Kidney (tissue), 14 donors: ENCODE data around the gene PCYOX1L. TPM values are rescaled to one million over a fixed set of nuclear protein-coding genes. Genes with fewer than 3 reads are reported as not detected.
A peak's percentile ranks its signal among the peaks of the same experiment; 100 is the strongest.

Source experiments
- DNase-seq, 5 donors: peaks; one replicate each; pipeline ENCODE4 v3.0.0-alpha.2; 2013 to 2020
- FAIRE-seq: peaks from 2 replicates; lab custom pipeline; 2012; peaks lifted over from hg19 to GRCh38; lab: Jason Lieb, UNC
- H3K27ac ChIP-seq, 2 donors: one replicate each; pipeline ENCODE4 v1.7.0; 2013; ENCODE audit warnings: low read depth in 2 of 2, low read length in 2 of 2, inconsistent platforms in 1 of 2
- H3K27me3 ChIP-seq: one replicate; pipeline ENCODE4 v1.7.1; 2013; ENCODE audit warnings: low read length, inconsistent platforms; ENCODE audit not compliant: control insufficient read depth, insufficient read depth
- H3K36me3 ChIP-seq, 3 donors: one replicate each; pipeline versions ENCODE4 v1.7.0 to v1.7.1; 2013; ENCODE audit warnings: low read length in 3 of 3, control low read depth in 1 of 3, inconsistent platforms in 1 of 3; ENCODE audit not compliant: insufficient read depth in 3 of 3, control insufficient read depth in 2 of 3
- H3K4me1 ChIP-seq, 3 donors: one replicate each; pipeline versions ENCODE4 v1.7.0 to v1.7.1; 2013; ENCODE audit warnings: low read length in 3 of 3, inconsistent platforms in 1 of 3, low read depth in 1 of 3; ENCODE audit not compliant: control insufficient read depth in 2 of 3, insufficient read depth in 2 of 3
- H3K4me3 ChIP-seq, 3 donors: one replicate each; pipeline versions ENCODE4 v1.7.0 to v1.8.1; 2013; ENCODE audit warnings: low read length in 3 of 3, control low read depth in 1 of 3, inconsistent platforms in 1 of 3
- H3K9ac ChIP-seq, 3 donors: one replicate each; pipeline versions ENCODE4 v1.7.0 to v1.7.1; 2013; ENCODE audit warnings: low read length in 3 of 3, control low read depth in 1 of 3, inconsistent platforms in 1 of 3
- H3K9me3 ChIP-seq, 3 donors: one replicate each; pipeline versions ENCODE4 v1.7.0 to v1.7.1; 2013; ENCODE audit warnings: low read length in 3 of 3, control low read depth in 1 of 3, inconsistent platforms in 1 of 3; ENCODE audit not compliant: control insufficient read depth in 2 of 3, insufficient read depth in 1 of 3
- intact Hi-C: fragments of 100-400 bp; cut with DNase I; formaldehyde crosslinking; loops from one replicate; pipeline ENCODE4 v1.11.1; 2022
- polyA plus RNA-seq: library from polyadenylated mRNA; stranded (reverse); fragments of 350-450 nt; fragmentation: Illumina TruSeq; extraction: RNeasy Lipid Tissue Mini Kit (QIAGEN cat#74804); gene quantifications from one replicate; pipeline ENCODE4 v1.2.3, GENCODE V29; 2014; ENCODE audit warnings: low read depth, low replicate concordance; ENCODE audit not compliant: insufficient read depth
- total RNA-seq: library from RNA; stranded (reverse); fragmentation: NEBNext Ultra II Directional; extraction: Animal tissue kit (Norgen Biotek cat#: 25700); gene quantifications from one replicate; pipeline ENCODE4 v1.2.1, GENCODE V29; 2021
- TF ChIP-seq, protein P1 (sequence below): IDR thresholded peaks from 3 replicates; pipeline ENCODE4 v1.5.1; 2012; ENCODE audit warnings: mild to moderate bottlenecking, moderate library complexity, borderline replicate concordance; ENCODE audit not compliant: insufficient read depth; ENCODE audit errors: extremely low read depth
- donor health status: control.
- donor health status: control.
- donor health status: control.
- donor health status: control.
- donor health status: control.
- donor health status: DM: yes; HTN: yes; CAD: no.
- donor health status: Normal renal cell carcinoma (clear cell type).

Gene PCYOX1L
- total and polyA plus RNA-seq, 2 donors from 2014 or later = 7.2 to 9.0 TPM

DNA sequence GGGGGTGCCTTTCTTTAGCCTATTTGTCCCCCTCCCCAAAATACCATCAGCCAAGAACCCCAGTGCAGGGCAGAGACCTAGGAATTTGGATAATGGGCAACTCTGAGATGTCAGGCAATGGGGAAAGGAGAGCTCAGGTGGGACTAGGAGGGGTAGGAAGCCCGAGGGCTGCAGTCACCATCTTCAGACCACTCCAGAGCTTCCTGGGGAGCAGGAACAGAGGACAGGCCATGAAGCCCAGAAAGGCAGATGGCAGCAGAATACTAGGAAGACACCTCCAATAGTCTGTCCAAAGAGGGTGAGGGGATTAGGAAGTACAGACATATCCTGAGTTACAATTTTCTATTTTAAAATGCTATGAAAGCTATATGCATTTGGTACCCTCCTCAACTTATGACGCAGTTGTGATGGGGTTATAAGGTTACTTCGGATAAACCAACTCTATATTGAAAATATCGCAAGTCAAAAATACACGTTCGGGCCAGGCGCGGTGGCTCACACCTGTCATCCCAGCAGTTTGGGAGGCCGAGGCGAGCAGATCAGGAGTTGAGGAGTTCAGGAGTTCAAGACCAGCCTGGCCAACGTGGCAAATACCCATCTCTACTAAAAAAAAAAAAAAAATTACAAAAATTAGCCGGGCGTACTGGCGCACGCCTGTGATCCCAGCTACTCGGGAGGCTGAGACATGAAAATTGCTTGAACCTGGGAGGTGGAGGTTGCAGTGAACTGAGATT lies 55.8 kb downstream of the PCYOX1L start:
- Histone ChIP-seq H3K9me3 (no peaks in the 10 kb centered on the region), H3K36me3 (peaks cover 0 to 4% (median 0%) of the 10 kb centered on the region in 3 donors), H3K27me3 (no peaks in the 10 kb centered on the region), H3K9ac (peak overlapping the region in 1 of 3 donors; percentile 5), H3K4me1 (peaks cover 0 to 11% (median 8%) of the 10 kb centered on the region in 3 donors), H3K4me3 (no peak overlapping the region), H3K27ac (peak overlapping the region in 1 of 2 donors; percentile 64)
- intact Hi-C loops = no loop called here
- no peak for DNase-seq
- TF ChIP-seq, protein P1, sequence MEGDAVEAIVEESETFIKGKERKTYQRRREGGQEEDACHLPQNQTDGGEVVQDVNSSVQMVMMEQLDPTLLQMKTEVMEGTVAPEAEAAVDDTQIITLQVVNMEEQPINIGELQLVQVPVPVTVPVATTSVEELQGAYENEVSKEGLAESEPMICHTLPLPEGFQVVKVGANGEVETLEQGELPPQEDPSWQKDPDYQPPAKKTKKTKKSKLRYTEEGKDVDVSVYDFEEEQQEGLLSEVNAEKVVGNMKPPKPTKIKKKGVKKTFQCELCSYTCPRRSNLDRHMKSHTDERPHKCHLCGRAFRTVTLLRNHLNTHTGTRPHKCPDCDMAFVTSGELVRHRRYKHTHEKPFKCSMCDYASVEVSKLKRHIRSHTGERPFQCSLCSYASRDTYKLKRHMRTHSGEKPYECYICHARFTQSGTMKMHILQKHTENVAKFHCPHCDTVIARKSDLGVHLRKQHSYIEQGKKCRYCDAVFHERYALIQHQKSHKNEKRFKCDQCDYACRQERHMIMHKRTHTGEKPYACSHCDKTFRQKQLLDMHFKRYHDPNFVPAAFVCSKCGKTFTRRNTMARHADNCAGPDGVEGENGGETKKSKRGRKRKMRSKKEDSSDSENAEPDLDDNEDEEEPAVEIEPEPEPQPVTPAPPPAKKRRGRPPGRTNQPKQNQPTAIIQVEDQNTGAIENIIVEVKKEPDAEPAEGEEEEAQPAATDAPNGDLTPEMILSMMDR = no peak
- no peak for FAIRE-seq

DNA sequence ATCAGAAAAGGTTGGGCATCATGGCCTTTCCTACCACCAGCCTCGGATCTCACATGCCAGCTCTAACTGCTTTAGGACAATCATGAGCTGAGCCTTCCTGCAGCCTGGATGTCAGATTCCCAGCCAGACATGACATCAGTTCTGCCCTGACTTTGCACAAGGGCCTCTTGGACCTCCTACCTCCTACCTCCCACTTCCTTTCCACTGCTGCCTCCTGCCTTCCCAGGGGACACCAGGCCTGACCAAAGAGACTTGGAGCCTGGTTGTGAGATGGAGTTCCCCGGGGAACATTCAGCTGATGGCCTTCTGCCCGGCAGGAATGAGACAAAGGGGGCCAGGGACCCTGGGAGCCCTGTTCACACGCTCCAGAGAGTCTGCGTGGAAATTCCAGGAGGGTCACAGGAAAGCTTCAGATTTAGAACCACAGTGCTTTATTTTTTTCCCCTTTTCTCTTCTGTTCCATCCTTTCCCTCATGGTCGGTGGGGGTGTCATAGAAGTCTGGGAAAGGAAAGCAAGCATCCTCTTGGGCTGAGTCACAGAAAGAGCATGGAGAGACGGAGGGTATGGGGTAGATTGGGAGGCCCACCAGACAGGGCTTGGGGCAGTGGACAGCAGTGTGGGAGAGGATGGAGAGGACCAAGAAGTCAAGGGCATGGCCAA lies 56.7 kb downstream of the PCYOX1L start:
- no peaks in the 10 kb centered on the region for H3K27me3 ChIP-seq
- no peak overlapping the region for H3K9ac ChIP-seq
- peak overlapping the region in 1 of 2 donors; percentile 25 for H3K27ac ChIP-seq
- DNase-seq = no peak
- peaks cover 0 to 4% (median 0%) of the 10 kb centered on the region in 3 donors for H3K36me3 ChIP-seq
- intact Hi-C loops = no loop called here
- no peak for FAIRE-seq
- TF ChIP-seq, protein P1 = no peak
- no peak overlapping the region for H3K4me3 ChIP-seq
- no peaks in the 10 kb centered on the region for H3K9me3 ChIP-seq
- H3K4me1 ChIP-seq = peaks cover 0 to 11% (median 8%) of the 10 kb centered on the region in 3 donors

DNA sequence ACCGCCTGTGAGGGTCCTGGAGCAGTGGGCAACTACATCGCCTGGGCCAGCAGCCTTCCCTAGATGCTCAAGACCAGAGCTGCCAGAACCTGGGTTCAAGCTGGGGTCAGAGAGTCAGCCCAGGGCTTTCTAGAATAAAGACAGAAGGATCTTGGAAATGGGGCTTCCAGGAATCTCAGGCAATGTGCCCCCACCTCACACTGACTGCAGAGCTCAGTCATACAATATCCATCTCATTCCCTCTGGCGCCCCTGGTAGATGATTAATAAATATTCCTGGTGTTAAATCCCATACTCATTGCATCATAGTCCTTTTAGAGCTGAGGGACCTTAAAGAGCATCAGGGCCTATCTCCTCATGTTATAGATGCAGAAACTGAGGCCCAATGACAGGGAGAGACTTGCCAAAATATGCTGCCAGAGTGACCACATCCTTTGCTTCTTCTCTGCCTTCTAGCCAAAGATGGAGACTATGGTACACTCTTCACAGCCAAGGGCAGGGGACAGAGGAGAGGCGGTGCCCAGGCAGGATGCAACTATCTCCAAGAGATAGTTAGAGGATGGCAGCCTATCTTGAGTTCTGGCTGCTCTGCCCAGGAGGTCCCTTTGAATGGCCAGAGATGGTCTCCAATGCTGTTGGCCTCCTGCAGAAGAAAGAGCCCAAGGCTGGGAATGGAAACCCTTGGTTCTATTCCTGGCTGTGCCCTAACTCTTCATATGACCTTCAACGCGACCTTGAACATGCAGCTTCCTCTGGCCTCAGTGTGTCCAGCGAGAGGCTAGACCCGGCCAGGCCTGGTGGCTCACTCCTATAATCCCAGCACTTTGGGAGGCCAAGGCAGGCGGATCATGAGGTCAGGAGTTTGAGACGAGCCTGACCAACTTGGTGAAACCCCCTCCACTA lies 57.5 kb downstream of the PCYOX1L start:
- no peaks in the 10 kb centered on the region for H3K27me3 ChIP-seq
- TF ChIP-seq, protein P1 = no peak

More for the DNA sequence above, 57.5 kb downstream of the PCYOX1L start:
- Histone ChIP-seq H3K36me3 (peaks cover 0 to 4% (median 0%) of the 10 kb centered on the region in 3 donors), H3K4me3 (no peak overlapping the region), H3K4me1 (peaks cover 0 to 13% (median 8%) of the 10 kb centered on the region in 3 donors), H3K27ac (peak overlapping the region; percentile 25 to 57), H3K9ac (no peak overlapping the region), H3K9me3 (no peaks in the 10 kb centered on the region)
- intact Hi-C loops = no loop called here
- DNase-seq = no peak
- FAIRE-seq = no peak
